T-cell (primary cell): ENCODE data around the gene EMD. TPM values are rescaled to one million over a fixed set of nuclear protein-coding genes. Genes with fewer than 3 reads are reported as not detected.
A peak's percentile ranks its signal among the peaks of the same experiment; 100 is the strongest.

Source experiments
- ATAC-seq, 4 experiments: fragments of 200-7000 bp in 3 of 4; fragments of 150-1000 bp in 1 of 4; cut with Tn5 transposase; replicated peaks in 1 of 4; 1 replicate in 3 of 4; 2 replicates in 1 of 4; pipeline ENCODE4 v1.10.0; 2021; ENCODE audit warnings: moderate library complexity in 3 of 4, mild to moderate bottlenecking in 2 of 4, moderate number of reproducible peaks in 1 of 4
- CTCF ChIA-PET, 2 donors: fragments of 300-600 bp; sonication (Branson Sonifier 250); formaldehyde crosslinking; loops; one replicate each; lab custom pipeline; 2022; ENCODE audit warnings: antibody characterized with exemption in 2 of 2; lab: Charles Lee
- POLR2A ChIA-PET, 2 donors: fragments of 300-600 bp; sonication (Branson Sonifier 250); formaldehyde crosslinking; loops; one replicate each; lab custom pipeline; 2022; ENCODE audit warnings: antibody characterized with exemption in 2 of 2; lab: Charles Lee
- DNase-seq, 35 experiments: peaks; one replicate each; pipeline versions ENCODE4 v3.0.0 to v3.0.0-alpha.2; 2013 to 2023
- H3K27ac ChIP-seq: one replicate; pipeline ENCODE4 v1.5.1; 2013; ENCODE audit warnings: low read length
- H3K27me3 ChIP-seq, 2 experiments: replicated peaks in 1 of 2; 1 replicate in 1 of 2; 2 replicates in 1 of 2; pipeline versions ENCODE4 v1.6.1 to v1.7.0; 2013; ENCODE audit warnings: low read length in 1 of 2, mixed read lengths in 1 of 2; ENCODE audit not compliant: control insufficient read depth in 2 of 2, insufficient read depth in 2 of 2; ENCODE audit errors: extremely low read depth in 1 of 2
- H3K36me3 ChIP-seq, 2 donors: 1 replicate in 1 of 2; 2 replicates in 1 of 2; pipeline versions ENCODE4 v1.6.1 to v1.7.0; 2013; ENCODE audit warnings: low read length in 1 of 2; ENCODE audit not compliant: control insufficient read depth in 2 of 2, insufficient read depth in 1 of 2; ENCODE audit errors: extremely low read depth in 1 of 2
- H3K4me1 ChIP-seq, 2 experiments: 1 replicate in 1 of 2; 2 replicates in 1 of 2; pipeline versions ENCODE4 v1.6.1 to v1.7.0; 2013; ENCODE audit warnings: low read length in 2 of 2, mixed read lengths in 1 of 2; ENCODE audit not compliant: insufficient read depth in 2 of 2, control insufficient read depth in 1 of 2; ENCODE audit errors: extremely low read depth in 1 of 2
- H3K4me3 ChIP-seq, 2 donors: 1 replicate in 1 of 2; 2 replicates in 1 of 2; pipeline versions ENCODE4 v1.5.1 to v1.7.0; 2013; ENCODE audit warnings: mild to moderate bottlenecking in 2 of 2, low read length in 1 of 2, moderate library complexity in 1 of 2; ENCODE audit not compliant: control insufficient read depth in 1 of 2; ENCODE audit errors: extremely low read depth in 1 of 2
- H3K9me3 ChIP-seq: 2 replicates; pipeline ENCODE4 v1.7.0; 2013
- H3K27ac Mint-ChIP-seq, 2 donors: one replicate each; pipeline ENCODE4 v1.8.0; 2020 to 2021; ENCODE audit warnings: mild to moderate bottlenecking in 2 of 2, mixed read lengths in 2 of 2
- H3K27me3 Mint-ChIP-seq, 2 donors: one replicate each; pipeline ENCODE4 v1.8.0; 2021 to 2022; ENCODE audit warnings: mixed read lengths in 2 of 2
- H3K36me3 Mint-ChIP-seq: one replicate; pipeline ENCODE4 v1.8.0; 2021; ENCODE audit warnings: mixed read lengths
- H3K4me1 Mint-ChIP-seq, 3 donors: one replicate each; pipeline ENCODE4 v1.8.0; 2020 to 2022; ENCODE audit warnings: mixed read lengths in 3 of 3, mild to moderate bottlenecking in 1 of 3
- H3K4me3 Mint-ChIP-seq, 3 donors: one replicate each; pipeline ENCODE4 v1.8.0; 2020 to 2022; ENCODE audit warnings: mild to moderate bottlenecking in 3 of 3, mixed read lengths in 3 of 3, moderate library complexity in 3 of 3
- H3K9me3 Mint-ChIP-seq, 3 donors: one replicate each; pipeline ENCODE4 v1.8.0; 2020 to 2022; ENCODE audit warnings: mixed read lengths in 3 of 3
- WGBS: methylation state at CpG from one replicate; pipeline ENCODE4 v1.1.5; 2013; ENCODE audit warnings: missing lambda C conversion rate; ENCODE audit not compliant: insufficient coverage; 5-methylcytosine and 5-hydroxymethylcytosine counted together
- total RNA-seq, 35 experiments: library from RNA in 6 of 35; stranded (reverse) in 6 of 35; fragments of 120-200 nt in 1 of 35; gene quantifications; one replicate each; pipeline versions ENCODE4 v1.2.1 to v1.2.4 and lab custom pipeline; 2013 to 2026

Gene EMD
- total RNA-seq, 5 donors from 2014 or later (not counting 1 experiment from before 2014, with no cell fraction given) = 73.4 to 136 (median 80.4) TPM

- peak overlapping the region; percentile 73 for H3K27ac ChIP-seq
- ChIA-PET CTCF (interaction anchor here (0.6 to 1.2 kb wide), 2 partner anchors 10 to 47 kb away, joined by 3 read pairs; no protein-coding TSS in a partner anchor), POLR2A (interaction anchor here (0.5 to 1.4 kb wide), 3 partner anchors 10 to 119 kb away, joined by 3 to 6 read pairs (median 4); no protein-coding TSS in a partner anchor)
- H3K4me3 Mint-ChIP-seq = peak overlapping the region; percentile 44 to 88 (median 61)
- H3K4me1 ChIP-seq = peaks cover 7 to 54% of the 10 kb centered on the region in 2 experiments
- no peaks in the 10 kb centered on the region for H3K36me3 Mint-ChIP-seq
- peak overlapping the region in 1 of 2 donors; percentile 34 for H3K27ac Mint-ChIP-seq
- H3K27me3 ChIP-seq = no peaks in the 10 kb centered on the region
- WGBS = 11% methylated on average over 8 of the region's 23 CpGs
- H3K4me1 Mint-ChIP-seq = peaks cover 11 to 24% (median 21%) of the 10 kb centered on the region in 3 donors
- H3K9me3 ChIP-seq = no peaks in the 10 kb centered on the region
- peak overlapping the region; percentile 45 to 51 for H3K4me3 ChIP-seq
- H3K27me3 Mint-ChIP-seq = no peaks in the 10 kb centered on the region
- ATAC-seq = no peak
- H3K9me3 Mint-ChIP-seq = no peaks in the 10 kb centered on the region
- peak in 2 of 35 experiments; percentile 23 to 58 for DNase-seq
- peaks cover 0 to 2% of the 10 kb centered on the region in 2 donors for H3K36me3 ChIP-seq
Observed at GRCh38 chrX:154373340-154374306, 5.5 kb upstream of the EMD start.

GRCh38 chrX:154374313-154375155 is 4.6 kb upstream of the EMD start, which contains the start of gene FLNA:
FLNA (minus strand) TSS chrX:154374634; CDS start chrX:154371245, 3,389 bp downstream.
- Histone ChIP-seq H3K27ac (peak within 1 kb of the TSS; percentile 73), H3K4me1 (peaks cover 7 to 49% of the 10 kb centered on the region in 2 experiments), H3K36me3 (peaks cover 0 to 2% of the 10 kb centered on the region in 2 donors), H3K27me3 (no peaks in the 10 kb centered on the region), H3K9me3 (no peaks in the 10 kb centered on the region), H3K4me3 (peak within 1 kb of the TSS; percentile 45 to 51)
- DNase-seq (peak in 4 of 35 experiments; percentile 23 to 47 (median 34)), ATAC-seq (no peak)
- CTCF ChIA-PET = interaction anchor here in 1 of 2 donors (0.6 kb wide), 1 partner anchor 48 kb away, joined by 3 read pairs; no protein-coding TSS in a partner anchor
- H3K4me3 Mint-ChIP-seq = peak within 1 kb of the TSS; percentile 44 to 88 (median 61)
- 3% methylated on average over 24 of the region's 95 CpGs for WGBS
- no peaks in the 10 kb centered on the region for H3K9me3 Mint-ChIP-seq
- peaks cover 11 to 23% (median 21%) of the 10 kb centered on the region in 3 donors for H3K4me1 Mint-ChIP-seq
- no peaks in the 10 kb centered on the region for H3K36me3 Mint-ChIP-seq
- POLR2A ChIA-PET = no interaction called here
- H3K27ac Mint-ChIP-seq = peak within 1 kb of the TSS; percentile 23 to 34
- no peaks in the 10 kb centered on the region for H3K27me3 Mint-ChIP-seq

DNA sequence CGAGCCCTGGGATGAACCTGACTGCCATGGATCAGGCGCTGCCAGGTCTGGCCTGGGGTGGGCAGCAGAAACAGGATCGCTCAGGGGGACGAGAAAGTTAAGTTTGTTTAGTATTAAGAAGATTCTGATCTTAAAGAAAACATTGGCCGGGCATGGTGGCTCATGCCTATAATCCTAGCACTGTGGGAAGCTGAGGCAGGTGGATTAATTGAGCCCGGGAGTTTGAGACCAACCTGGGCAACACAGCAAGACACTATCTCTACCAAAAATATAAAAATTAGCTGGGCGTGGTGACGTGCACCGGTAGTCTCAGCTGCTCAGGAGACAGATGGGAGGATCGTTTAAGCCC is 4.0 kb upstream of the EMD start:
- peaks cover 9 to 55% of the 10 kb centered on the region in 2 experiments for H3K4me1 ChIP-seq
- CTCF ChIA-PET = no interaction called here
- H3K27ac Mint-ChIP-seq = peak overlapping the region in 1 of 2 donors; percentile 23

DNA sequence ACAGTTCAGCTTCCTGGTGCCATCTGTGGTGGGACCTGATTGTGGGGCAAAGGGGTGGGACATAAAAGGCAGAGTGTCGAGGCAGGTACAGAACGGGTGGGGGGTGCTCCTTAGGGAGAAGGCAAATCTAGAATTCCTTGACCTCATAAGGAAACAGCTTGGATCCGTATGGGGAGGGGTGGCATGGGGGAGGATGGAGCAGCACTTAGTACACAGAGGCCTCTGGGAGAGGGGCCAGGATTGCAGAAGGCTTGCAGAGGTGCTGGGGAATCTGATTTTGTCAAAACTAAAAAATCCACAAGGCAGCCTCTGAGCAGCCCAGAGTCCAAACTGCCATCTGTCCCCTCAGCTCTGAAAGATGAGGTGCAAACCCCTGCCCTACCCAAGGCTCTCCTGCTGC is 2.3 kb upstream of the EMD start:
- Mint-ChIP-seq H3K4me3 (no peak overlapping the region), H3K27me3 (no peaks in the 10 kb centered on the region), H3K27ac (peak overlapping the region in 1 of 2 donors; percentile 64), H3K4me1 (peaks cover 21 to 36% (median 33%) of the 10 kb centered on the region in 3 donors), H3K9me3 (no peaks in the 10 kb centered on the region), H3K36me3 (no peaks in the 10 kb centered on the region)
- Histone ChIP-seq H3K36me3 (peaks cover 3 to 14% of the 10 kb centered on the region in 2 donors), H3K9me3 (no peaks in the 10 kb centered on the region), H3K27me3 (no peaks in the 10 kb centered on the region), H3K27ac (peak overlapping the region; percentile 92), H3K4me1 (peaks cover 10 to 62% of the 10 kb centered on the region in 2 experiments), H3K4me3 (no peak overlapping the region)
- DNase-seq = no peak
- WGBS = no CpG with 5 or more reads among the region's 3 CpGs
- POLR2A ChIA-PET = no interaction called here
- ATAC-seq = no peak
- CTCF ChIA-PET = no interaction called here

More for the DNA sequence above, 4.0 kb upstream of the EMD start:
- Mint-ChIP-seq H3K9me3 (no peaks in the 10 kb centered on the region), H3K4me3 (peak overlapping the region in 2 of 3 donors; percentile 8 to 31), H3K27me3 (no peaks in the 10 kb centered on the region), H3K4me1 (peaks cover 11 to 27% (median 24%) of the 10 kb centered on the region in 3 donors), H3K36me3 (no peaks in the 10 kb centered on the region)
- POLR2A ChIA-PET = no interaction called here
- no peaks in the 10 kb centered on the region for H3K9me3 ChIP-seq
- no peak overlapping the region for H3K4me3 ChIP-seq
- H3K27ac ChIP-seq = no peak overlapping the region
- no peak for DNase-seq
- ATAC-seq = no peak
- WGBS = no CpG with 5 or more reads among the region's 10 CpGs
- H3K36me3 ChIP-seq = peaks cover 0 to under 1% of the 10 kb centered on the region in 2 donors
- no peaks in the 10 kb centered on the region for H3K27me3 ChIP-seq

GRCh38 chrX:154378059-154378798 is 866 bp upstream of the EMD start:
- Mint-ChIP-seq H3K36me3 (no peaks in the 10 kb centered on the region), H3K27ac (peak overlapping the region; percentile 83 to 89), H3K4me1 (peaks cover 15 to 26% (median 25%) of the 10 kb centered on the region in 3 donors), H3K9me3 (no peaks in the 10 kb centered on the region), H3K4me3 (peak overlapping the region; percentile 53 to 84 (median 77)), H3K27me3 (no peaks in the 10 kb centered on the region)
- POLR2A ChIA-PET = interaction anchor here (0.6 to 1.1 kb wide), 3 partner anchors 8 to 31 kb away, joined by 3 to 4 read pairs (median 3); no protein-coding TSS in a partner anchor
- CTCF ChIA-PET = interaction anchor here in 1 of 2 donors (0.9 kb wide), 1 partner anchor 9 kb away, joined by 3 read pairs; no protein-coding TSS in a partner anchor
- H3K27ac ChIP-seq = peak overlapping the region; percentile 92
- no peaks in the 10 kb centered on the region for H3K27me3 ChIP-seq
- peak overlapping the region in 1 of 2 donors; percentile 39 for H3K4me3 ChIP-seq
- peaks cover 3 to 15% of the 10 kb centered on the region in 2 donors for H3K36me3 ChIP-seq
- H3K9me3 ChIP-seq = no peaks in the 10 kb centered on the region
- peaks cover 10 to 47% of the 10 kb centered on the region in 2 experiments for H3K4me1 ChIP-seq
- peak; percentile 2 to 5 (median 2) for ATAC-seq
- DNase-seq = peak in 26 of 35 experiments; percentile 26 to 97 (median 43)
- 0% methylated on average over 27 of the region's 79 CpGs for WGBS
